Endothelial cell of hepatic sinusoid (primary cell): ENCODE data around the gene ZNF48.

Experiments used
- in situ Hi-C: cut with HindIII; loops from 2 replicates; pipeline ENCODE4 v1.10.0; 2017; ENCODE audit warnings: low sequenced_read_pairs

The ZNF48 gene

DNA sequence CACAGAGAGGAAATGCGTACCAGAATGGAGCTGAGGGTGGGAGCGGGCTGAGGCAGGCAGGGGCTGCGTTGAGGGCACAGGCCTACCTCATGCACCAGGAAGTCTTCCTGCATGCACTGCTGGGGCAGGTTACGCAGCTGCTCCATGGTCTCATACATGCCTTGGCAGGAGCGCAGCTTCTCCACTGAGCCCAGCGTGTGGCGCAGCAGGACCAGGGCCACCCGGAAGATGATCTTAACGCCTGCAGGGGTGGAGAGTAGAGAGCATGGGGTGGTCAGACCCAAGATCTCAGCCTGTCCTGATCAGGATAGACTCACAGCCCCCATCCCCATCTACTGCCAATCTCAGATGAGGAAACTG, 36.7 kb upstream of the ZNF48 start:
- in situ Hi-C loops: no loop called here

DNA sequence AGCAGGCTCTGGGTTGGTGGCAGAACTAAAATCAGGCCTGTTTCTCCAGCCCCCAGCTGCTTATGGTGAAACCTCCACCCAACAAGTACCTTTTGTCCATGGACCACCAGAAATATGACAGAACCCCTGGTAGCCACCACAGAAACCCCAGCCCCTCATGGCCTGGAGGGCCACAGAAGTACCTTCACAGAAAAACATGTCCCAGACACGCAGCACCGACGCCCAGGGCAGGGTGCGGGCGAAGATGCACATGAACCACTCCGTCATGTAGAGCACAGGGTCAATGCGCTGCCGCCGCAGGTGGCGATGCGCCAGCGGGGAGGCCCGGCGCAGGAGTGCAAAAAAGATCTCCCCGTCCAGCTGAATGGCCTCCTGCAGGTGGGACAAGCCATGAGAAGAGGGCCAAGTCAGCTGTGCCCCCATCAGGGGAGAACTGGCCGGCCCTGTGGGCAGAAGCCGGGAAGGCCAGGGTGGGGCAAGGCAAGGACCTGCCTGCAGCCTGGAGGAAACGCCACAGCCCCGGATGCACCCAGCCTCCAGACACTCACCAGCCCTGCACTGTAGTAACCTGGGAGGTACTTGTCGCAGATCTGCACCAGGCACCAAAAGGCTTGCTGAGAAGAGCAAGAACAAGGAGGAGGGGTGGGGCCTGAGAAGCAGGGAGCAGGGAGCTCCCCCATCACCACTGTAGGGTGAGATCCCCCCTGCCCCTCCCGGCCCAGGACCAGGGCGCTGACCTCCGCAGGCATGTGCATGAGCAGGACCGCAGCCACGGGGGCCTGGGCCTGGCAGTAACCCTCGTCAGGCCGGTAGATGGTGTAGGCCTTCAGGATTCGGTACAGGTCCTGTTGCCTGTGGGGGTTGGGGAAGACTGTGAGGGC, 36.0 kb upstream of the ZNF48 start:
- in situ Hi-C loops: no loop called here

DNA sequence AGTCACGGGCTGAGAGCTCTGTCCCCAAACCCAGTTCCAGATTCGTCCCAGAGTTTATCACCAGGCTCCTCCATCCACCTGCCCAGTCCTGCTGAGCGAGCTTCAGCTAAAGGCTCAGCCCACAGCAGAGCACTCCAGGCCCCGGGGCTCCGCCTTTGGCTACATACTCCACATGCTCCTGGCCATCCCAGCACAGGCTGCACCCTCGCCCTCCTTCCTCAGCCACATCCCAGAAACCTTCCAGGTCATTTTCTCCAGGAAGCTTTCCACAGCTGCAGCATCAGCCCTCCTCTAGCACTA, 35.4 kb upstream of the ZNF48 start:
- in situ Hi-C loops: no loop called here

DNA sequence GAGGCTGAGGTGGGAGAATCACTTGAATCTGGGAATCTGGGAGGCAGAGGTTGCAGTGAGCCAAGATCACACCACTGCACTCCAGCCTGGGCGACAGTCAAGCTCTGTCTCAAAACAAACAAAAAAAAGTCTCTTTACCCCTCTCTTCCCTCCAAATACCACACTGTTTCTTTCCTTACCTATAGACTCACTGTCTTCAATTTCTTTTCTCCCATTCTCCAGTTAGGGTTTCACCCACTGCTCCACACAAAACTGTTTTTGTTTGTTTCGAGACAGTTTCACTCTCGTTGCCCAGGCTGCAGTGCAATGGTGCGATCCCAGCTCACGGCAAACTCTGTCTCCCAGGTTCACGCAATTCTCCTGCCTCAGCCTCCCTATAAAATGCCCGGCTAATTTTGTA, 34.0 kb upstream of the ZNF48 start:
- in situ Hi-C loops: no loop called here

- in situ Hi-C loops: no loop called here
These were observed 30.0 kb upstream of the ZNF48 start for GRCh38 chr16:30365200-30365599.

DNA sequence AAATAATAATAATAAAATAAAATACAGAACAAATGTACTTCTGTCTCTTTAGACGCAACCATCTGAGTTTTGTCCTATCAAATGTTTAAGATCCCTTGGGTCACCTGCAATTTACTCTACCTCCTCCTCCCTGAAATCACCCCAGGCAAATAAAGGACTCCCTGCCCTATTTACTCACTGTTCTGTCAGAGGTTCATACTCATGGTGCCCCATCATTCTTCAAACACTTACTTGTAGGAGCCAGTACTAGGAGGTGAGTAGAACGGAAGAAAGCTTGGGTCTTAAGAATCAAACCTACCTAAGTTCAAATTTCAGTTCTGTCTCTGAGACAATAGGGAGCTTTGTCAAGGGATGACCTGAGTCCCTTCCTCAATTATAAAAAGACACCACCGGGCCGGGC, 28.7 kb upstream of the ZNF48 start:
- in situ Hi-C loops: no loop called here

DNA sequence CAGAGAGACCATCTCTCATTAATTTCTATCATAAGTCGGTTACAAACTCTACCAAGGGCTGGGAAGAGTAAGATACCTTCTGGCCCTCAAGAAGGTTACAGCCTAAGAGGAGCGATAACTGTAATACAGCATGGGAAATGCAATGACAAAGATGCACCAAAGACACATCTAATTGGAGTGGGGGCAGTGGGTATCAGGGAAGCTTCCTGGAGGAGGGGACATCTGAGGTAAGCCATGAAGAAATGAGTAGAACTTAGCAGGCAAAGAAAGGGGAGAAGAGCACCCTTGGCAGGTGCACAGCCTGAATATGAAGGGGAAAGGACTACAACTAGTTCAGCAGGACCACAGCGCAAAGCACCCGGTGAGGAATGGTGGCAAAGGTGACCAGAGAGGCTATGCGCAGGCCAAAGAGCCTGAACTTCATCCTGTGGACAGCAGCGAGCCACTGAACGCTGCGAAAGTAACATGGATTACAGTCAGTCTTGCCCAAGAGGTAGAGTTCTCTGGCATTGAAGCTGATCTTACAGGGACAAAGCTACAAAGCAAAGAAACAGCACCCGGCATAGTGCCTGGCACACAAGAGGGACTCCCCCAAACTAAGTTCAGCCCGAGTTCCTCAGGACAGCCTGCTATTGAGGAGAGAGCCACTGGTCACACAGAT, 27.7 kb upstream of the ZNF48 start:
- in situ Hi-C loops: no loop called here

GRCh38 chr16:30368122-30368791, 27.0 kb upstream of the ZNF48 start:
- in situ Hi-C loops: no loop called here

- in situ Hi-C loops: no loop called here
These were observed 26.5 kb upstream of the ZNF48 start for GRCh38 chr16:30368792-30369090.

DNA sequence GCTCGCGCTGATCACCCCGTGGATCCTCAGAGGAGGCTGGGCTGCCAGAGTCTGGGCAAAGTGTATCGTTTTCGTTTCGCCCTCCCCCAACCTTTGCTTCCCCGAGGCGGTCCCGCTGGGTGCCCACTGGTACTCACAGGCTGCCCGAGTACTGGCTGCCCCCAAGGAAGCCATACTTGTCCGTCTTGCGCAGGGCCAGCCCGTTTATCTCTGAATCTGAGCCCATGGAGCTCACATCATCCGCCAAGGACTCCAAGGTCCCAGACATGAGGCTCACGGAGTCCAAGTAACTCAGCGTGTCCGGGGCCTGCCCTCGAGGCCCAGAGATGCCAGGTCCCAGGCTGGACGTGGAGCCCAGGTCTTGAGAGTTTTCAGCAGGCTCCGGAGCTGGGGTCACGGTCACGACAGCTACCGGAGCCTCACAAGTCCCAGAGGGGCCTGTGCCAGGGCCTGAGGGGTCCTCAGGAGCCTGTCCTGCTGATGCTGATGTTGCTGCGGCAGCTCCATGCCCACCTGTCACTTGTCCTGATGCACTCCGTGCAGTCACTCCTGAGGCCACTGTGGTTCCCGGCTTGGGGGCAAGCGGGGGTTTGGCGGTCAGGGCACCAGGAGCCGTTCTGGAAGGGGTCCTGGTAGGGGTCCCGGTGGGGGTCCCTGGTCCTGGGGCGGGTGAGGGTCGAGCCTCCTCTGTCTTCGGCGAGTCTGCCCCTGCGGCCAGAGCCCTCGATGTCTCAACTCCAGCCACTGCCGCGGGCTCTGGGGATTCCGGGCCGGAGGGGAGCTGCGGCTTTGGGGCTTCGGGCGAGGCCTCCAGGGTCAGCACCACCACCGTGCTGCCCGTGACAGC, 25.9 kb upstream of the ZNF48 start:
- in situ Hi-C loops: no loop called here

DNA sequence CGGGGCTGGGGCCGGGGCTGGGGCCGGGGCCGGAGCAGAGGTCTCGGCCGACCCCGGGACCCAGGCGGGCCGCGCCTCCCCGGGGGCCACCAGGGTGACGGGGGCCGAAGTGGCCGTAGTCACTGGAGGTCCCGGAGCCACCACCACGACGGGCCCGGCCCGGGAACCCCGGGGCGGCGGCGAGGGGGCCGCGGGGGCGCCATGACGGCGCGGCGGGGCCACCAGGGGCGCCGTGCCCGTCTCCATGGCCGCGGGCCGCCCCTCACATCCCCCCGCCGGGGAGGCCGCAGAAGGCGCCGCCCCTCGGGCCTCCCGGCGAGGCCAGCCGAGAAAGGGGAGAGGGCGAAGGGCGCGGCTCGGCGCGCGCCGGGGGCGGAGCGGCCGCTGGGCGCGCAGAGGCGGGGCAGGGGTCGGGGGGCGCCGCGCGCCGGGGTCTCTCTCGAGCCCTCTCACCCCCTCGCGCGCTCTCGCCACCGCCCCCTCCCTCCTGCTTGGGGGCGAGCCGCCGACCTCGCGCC, 25.2 kb upstream of the ZNF48 start:
- in situ Hi-C loops: no loop called here

GRCh38 chr16:30370456-30371247, 24.6 kb upstream of the ZNF48 start, which contains the start of gene TBC1D10B:
Gene TBC1D10B, minus strand, starts transcription at chr16:30370494. Its CDS starts 311 bp downstream, at chr16:30370183.
- in situ Hi-C loops: no loop called here

- in situ Hi-C loops: no loop called here
These were observed 23.9 kb upstream of the ZNF48 start for GRCh38 chr16:30371248-30371816.

DNA sequence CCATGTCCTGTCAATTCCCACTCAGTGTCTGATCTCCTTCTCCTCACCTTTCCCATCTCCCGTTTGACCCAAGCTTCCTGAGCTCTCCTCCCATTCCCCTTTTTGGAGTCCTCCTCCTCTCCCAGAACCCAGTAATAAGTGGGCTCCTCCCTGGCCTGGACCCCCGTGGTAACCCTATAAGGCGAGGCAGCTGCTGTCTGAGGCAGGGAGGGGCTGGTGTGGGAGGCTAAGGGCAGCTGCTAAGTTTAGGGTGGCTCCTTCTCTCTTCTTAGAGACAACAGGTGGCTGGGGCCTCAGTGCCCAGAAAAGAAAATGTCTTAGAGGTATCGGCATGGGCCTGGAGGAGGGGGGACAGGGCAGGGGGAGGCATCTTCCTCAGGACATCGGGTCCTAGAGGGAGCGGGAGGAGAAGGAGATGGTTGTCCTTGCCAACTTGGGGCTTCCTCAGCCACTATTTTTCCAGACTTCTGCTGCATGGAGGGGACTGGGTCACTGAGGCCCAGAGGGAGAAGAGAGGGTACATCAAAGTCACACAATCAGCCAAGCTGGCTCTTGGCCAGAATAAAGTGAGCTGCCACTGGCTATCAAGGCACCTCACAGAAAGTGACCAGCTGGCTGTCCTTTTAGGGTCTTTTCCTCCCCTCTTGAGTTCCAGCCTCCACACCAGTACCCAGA, 23.0 kb upstream of the ZNF48 start:
- in situ Hi-C loops: no loop called here

DNA sequence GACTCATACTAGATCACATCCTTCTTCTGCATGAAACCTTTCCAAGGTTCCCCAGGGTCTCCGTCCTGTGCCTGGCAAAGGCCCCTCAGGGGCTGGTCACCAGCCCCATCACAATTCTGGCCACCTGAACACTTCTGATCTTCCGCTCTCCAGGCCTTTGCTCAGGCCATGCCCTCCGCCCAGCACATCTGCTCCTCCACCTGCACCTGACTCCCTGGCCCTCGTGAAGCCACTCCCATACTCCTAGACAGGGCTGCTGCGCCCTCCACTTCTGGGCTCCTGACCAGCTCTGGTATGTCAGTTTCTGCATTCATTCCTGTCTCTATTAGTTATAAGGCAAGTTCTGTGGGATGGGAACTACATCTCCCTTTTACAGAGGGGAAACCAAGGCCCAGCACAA, 22.5 kb upstream of the ZNF48 start:
- in situ Hi-C loops: no loop called here

DNA sequence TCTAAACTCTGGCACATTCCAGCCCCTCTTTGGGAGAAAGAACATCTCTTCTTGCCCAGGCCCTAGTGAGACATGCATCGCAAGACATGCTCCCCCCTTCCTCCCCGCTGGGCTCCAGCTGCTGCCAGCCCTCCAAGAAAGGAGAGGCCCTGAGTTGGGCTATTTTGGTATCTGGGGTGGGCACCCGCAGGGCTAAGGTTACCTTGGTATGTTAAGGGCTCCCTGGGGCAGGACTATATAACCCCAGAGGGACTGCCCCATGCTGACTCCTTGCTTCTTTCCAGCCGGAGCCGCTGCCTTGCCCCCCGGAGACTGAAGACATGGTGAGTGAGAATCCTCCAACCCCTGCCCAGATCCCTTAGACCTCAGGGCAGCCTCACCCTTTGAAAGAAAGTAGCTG, 20.7 kb upstream of the ZNF48 start, which contains the start of gene MYL11:
Gene MYL11 (plus strand): TSS at position 265 of the 400 bp plus-strand sequence. CDS start 56 bp downstream, at position 321.
- in situ Hi-C loops: no loop called here

DNA sequence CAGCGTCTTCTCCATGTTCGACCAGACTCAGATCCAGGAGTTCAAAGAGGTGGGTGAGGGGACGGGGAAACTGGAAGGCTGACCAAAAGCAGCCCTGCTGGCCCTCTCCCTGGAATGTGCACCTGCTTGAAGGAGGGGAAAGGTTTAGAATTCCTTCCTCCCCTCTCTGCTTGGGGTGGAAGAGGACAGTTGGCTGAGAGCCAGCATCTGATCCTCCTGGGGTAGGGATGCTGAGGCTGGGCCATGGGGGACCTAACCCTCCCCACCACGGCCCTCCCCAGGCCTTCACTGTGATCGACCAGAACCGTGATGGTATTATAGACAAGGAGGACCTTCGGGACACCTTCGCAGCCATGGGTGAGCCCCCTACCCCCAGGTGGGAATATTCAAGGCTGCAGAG, 19.4 kb upstream of the ZNF48 start:
- in situ Hi-C loops: no loop called here

DNA sequence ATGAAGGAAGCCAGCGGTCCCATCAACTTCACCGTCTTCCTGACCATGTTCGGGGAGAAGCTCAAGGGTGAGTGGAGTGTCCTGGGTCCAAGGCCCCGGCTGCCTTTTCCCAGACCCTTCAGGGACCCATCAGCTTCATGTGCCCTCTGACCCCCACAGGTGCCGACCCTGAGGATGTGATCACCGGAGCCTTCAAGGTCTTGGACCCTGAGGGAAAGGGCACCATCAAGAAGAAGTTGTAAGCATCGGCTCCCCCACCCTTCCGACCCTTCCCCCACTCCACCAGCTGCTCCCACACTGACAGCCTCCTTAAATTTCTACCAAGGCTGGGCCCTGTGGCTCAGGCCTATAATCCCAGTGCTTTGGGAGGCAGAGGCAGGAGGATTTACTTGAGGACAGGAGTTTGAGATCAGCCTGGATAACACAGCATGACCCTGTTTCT, 18.7 kb upstream of the ZNF48 start:
- in situ Hi-C loops: no loop called here
